Hippocampal formation (tissue), 2 donors: ENCODE data around the gene CCNF.

Experiments used
- DNase-seq, 2 donors: peaks; one replicate each; lab custom pipeline; 2025; lab: John Stamatoyannopoulos, UW

Gene CCNF

DNA sequence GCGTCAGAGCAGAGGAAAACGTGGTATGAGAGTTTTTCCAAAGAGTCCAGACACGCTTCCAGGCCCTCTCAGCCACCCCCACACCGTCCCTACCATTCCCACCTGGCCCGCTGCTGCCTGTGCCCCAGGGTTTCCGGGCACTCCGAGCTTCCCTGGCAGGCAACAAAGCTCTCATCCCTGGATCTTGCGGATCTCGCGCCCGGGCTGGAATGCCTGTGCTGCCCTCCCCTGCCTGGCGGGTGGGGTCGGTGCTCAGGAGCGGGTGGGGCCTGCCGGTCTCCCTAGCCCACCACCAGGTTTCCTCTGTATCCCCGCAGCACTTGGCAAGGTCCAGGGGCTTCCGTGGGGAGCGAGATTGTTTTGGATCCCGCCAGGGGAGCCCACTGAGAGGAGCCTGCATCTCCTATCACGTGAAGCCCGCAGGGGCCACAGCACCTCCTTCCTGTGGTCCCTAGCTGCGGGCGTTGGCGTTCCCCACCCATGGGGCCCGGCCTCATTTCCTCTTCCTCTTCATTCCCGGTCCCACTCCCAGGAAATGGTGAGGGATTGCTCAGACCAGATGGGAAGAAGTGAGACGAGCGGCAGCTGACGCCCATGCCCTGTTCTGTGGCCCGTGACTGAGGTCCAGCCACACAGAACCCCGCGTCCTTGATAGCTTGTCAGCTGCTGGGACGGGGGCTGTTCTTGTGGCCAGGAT is 56.7 kb downstream of the CCNF start:
- DNase-seq = no peak

DNA sequence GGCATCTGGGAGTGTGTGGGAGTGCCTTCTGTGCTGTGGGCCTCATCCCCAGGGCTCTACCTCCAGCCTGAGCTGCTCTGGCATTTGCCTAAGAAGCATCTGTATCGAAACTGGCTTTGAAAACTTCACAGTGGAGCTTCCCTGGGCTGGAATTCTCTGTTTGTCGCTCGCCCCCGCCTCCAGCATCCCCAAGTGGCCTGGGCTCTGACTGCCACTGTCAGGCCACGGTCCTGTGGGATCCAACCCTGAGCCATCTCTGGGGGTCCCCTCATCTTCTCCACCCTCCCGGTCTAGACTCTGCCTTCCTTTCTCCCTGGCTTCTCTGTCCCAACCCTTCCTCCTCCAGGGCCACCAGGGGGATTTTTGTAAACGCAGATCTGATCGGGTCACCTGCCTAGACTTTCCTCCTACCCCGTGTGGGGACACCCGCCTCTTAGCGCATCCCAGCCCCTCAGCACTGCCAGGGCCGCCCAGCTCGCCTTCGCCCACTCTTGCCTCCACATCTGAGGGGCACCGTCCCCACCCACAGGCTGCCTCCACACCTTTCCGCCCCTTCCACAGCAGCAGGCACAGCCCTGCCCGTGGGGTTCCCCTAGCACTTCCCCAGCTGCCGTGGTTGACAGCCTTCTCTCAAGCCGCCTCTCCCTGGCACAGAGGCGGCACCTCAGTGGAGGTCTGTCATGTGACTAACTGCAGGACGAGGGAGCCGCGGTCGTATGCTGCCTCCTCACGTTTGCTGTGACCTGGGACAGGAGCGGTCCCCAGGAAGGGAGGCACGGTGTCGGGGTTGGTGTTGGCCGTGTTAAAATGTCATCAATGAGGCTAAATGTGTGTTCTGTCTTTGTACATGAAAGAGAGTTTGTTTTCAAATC is 57.6 kb downstream of the CCNF start:
- peak; percentile 33 to 35 for DNase-seq

DNA sequence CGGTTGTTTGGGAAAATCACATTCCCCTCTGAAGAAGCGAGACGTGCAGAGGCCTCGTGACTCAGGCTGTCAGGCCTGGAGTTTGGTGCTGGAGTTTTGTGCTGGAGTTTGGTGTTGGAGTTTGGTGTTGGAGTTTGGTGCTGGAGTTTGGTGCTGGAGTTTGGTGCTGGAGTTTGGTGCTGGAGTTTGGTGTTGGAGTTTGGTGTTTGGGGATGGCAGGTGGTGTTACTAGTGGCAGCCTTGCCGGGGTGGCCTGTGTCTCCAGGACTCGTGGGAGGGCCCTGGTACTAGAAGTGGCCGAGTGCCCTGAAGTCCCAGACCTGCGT is 58.2 kb downstream of the CCNF start:
- no peak for DNase-seq

DNA sequence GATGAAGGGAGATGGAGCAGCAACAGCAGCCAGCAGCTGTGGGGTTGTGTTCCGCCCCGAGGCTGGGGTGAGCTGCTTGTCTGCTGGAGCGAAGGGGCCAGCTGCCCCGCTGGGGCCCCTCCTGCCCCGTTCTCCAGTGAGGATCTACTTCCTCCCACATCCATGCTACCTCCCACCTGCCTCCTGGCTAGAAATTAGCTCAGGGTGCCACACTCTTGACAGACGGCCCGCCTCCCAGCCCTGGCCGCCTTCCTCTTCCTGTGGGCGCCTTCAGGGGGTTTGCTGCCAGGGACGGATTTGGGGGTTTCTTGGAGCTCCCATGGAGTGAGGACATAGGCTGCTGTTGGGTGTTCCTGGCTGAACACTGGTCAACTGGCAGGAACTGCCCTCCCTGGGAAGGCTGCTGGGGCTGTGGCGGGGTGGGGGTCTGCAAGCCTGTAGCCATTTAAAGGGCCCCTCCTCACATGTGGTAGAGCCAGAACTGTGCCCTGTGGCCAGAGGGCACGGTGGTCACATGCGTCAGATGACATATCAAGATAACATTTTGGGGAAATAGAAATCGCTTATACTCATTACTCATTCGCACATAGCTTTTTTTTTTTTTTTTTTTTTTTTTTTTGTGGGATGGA is 58.8 kb downstream of the CCNF start:
- no peak for DNase-seq

DNA sequence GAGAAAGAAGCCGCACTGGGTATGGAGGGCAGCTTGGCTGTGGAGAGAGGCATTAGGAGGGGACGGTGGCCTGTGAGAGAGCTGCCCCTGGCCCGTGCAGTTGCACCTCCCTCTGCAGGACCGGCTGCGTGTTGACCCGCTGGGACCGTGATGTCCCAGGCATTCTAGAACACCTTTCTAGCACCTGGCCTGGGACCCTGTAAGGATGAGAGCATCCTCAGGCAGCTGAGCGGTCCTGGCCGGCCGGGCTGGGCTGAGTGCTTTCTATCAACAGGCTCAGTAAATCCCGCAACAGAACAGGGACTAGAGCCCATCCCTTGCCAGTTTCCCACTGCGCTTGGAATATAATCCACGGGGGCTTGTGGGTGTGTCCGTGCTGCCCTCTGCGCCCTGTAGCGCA is 60.3 kb downstream of the CCNF start:
- DNase-seq = no peak

DNA sequence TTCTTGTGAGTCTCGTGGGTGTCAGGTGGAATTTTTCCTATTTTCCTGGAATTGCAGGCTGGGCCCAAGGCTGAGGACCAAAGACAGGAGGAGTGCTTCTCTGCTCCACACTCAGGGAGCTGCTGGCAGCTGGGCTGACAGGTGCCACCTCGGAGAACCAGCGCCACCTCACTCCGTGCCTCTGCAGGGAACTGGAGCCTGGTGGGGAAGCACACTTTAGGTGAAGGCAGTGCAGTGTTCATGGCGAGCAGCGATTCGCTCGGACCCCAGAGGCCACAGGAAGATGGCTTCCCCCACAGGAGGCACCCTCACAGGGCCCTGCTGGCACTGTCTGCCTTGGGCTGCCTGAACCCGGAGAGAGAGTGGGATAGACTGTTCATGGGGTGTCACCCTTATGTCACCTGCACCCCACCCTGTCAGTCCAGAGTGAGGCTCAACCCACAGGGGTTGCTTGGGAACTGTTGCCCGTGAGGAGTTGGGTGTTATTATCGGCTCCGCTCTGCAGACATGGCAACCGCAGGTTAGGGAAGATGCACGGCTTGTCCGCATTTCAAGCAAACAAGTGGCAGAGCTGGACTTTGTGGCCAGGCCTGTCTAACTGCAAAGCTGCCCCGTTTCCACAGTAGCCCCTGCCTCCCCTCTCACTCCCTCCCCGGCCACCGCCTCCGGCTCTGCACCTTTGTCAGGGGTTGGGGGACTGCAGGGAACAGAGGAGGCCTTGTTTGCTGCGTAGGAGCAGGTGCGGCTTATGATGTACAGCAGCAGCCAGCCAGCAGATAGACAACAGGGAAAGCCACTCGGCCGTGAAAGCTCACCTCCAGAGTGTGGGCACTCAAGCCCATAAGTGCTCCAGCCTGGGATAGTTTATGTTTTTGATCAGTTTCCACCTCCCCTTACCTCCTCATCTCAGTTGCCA is 61.2 kb downstream of the CCNF start:
- DNase-seq = no peak

DNA sequence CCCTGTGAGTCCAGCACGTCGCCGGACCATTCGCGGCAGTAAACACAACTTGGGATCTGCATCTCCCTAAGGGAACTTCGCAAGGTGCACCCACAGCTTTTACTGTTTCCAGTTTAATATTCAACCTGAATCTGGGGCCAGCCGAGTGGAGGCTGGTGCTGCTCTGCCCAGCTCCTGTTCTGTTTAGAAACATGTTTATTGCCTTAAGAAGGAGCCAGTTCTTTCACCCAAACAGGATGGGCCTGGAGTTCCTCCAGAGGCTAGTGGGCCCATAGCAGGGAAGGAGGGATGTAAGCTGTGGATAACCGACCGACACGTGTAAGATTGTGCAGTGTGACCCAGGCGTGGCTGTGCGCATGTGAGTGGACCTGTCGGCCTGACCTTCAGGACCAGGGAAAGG is 63.0 kb downstream of the CCNF start:
- no peak for DNase-seq

DNA sequence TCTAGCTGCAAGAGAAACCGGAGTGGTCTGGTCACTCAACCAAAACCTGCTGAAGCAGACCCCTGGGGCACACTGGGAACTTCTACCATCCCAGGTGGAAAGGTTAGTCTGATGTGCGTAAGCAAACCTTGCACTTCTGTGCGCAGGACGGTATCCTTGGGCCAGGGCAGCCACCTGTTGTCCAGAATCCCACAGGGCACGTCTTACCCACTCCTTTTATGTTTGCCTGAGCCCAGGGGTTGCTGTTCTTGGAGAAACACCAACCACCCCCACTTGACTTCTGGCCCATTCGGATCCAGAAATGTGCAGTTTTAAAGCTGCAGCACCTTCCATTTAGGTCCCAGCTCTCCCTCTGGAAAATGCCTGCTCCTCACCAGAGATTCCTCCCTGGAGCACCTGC is 64.4 kb downstream of the CCNF start:
- DNase-seq = no peak

DNA sequence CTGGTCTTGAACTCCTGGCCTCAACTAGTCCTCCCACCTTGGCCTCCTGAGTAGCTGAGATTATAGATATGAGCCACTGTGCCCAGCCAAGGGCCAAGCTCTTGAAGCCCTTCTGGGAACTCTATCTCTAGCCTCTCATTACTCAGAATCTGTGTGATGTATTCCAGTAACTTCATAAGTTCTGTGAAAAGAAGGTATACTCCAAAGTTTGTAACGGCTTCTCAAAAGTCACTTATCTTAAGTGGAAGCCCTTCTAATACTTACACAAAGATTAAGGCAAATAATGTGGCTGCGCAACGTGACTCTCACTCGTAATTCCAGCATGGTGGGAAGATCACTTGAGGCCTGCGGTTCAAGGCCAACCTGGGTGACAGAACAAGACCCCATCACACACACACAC is 65.4 kb downstream of the CCNF start:
- no peak for DNase-seq

DNA sequence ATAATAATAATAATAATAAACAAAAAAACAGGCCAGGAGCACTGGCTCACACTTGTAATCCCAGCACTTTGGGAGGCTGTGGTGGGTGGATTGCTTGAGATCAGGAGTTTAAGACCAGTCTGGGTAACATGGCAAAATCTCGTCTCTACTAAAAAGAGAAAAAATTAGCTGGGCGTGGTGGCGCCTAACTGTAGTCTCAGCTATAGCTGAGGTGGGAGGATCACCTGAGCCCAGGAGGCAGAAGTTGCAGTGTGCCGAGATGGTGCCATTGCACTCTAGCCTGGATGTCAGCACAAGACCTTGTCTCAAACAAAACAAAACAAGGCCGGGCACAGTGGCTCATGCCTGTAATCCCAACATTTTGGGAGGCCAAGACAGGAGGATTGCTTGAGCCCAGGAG is 65.8 kb downstream of the CCNF start:
- no peak for DNase-seq

DNA sequence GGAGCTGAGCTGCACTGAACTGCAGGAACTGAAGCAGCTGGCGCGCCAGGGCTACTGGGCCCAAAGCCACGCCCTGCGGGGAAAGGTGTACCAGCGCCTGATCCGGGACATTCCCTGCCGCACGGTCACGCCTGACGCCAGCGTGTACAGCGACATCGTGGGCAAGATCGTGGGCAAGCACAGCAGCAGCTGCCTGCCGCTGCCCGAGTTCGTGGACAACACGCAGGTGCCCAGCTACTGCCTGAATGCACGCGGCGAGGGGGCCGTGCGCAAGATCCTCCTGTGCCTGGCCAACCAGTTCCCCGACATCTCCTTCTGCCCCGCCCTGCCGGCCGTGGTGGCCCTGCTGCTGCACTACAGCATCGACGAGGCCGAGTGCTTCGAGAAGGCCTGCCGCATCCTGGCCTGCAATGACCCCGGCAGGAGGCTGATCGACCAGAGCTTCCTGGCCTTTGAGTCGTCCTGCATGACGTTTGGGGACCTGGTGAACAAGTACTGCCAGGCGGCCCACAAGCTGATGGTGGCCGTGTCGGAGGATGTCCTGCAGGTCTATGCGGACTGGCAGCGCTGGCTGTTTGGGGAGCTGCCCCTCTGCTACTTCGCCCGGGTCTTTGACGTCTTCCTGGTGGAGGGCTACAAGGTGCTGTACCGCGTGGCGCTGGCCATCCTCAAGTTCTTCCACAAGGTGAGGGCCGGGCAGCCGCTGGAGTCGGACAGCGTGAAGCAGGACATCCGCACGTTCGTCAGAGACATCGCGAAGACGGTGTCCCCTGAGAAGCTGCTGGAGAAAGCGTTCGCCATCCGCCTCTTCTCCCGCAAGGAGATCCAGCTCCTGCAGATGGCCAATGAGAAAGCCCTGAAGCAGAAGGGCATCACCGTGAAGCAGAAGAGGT is 67.2 kb downstream of the CCNF start:
- no peak for DNase-seq

DNA sequence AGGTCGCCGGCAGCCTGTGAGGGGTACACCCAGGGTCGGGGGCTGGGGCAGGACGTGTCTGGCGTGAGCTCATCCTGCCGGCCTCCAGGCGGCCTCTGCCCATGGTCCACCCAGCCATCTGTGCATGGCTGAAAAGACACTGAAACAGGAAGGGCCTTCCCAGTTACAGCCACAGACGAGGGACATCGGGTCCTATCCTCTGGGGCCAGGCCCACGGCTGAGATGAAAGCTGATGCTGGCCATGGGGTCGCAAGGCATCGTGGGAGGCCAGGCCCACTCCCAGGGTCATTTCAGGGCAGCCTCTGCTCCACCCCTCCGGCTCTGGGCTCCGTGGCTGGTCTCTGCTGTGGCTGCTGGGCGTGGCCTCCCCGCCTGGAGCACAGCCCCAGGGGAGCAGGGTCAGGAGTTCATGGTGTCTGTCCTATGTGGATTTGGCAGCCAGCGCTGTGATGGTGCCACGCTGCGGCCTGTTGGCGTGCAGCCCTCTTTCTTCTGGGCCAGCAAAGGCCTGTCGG is 67.9 kb downstream of the CCNF start:
- DNase-seq = no peak

DNA sequence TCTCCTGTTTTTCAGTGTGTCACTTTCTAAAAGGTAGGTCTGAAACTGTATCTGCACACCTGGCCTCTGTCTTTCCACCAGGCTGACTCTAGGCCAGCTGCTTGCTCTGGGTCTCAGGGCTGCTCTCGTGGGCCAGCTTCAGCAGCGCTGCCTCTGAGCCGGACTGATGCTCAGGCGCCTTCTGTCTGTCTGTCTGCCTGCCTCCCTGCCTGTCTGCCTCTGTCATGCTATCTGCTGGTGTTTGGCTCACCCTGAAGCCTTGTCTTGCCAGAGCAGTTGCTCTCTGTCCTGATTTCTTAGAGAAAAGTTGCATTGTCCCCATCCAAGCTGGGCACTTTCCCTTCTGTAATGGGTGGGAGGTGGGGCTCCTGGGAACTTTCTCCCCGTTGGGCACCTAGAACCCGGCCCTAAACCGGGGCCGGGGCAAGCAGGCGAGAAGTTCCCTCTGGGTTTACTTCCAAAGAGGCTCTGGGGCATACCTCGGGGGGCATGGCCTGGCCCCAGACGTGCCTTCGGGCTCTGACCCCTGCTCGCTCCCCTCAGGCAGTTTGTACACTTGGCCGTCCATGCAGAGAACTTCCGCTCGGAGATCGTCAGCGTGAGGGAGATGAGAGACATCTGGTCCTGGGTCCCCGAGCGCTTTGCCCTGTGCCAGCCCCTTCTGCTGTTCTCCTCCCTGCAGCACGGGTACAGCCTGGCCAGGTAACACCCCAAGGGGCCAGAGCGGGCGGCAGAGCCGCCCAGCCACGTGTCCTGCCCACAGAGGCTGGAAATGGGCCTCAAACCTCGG is 68.6 kb downstream of the CCNF start:
- no peak for DNase-seq

DNA sequence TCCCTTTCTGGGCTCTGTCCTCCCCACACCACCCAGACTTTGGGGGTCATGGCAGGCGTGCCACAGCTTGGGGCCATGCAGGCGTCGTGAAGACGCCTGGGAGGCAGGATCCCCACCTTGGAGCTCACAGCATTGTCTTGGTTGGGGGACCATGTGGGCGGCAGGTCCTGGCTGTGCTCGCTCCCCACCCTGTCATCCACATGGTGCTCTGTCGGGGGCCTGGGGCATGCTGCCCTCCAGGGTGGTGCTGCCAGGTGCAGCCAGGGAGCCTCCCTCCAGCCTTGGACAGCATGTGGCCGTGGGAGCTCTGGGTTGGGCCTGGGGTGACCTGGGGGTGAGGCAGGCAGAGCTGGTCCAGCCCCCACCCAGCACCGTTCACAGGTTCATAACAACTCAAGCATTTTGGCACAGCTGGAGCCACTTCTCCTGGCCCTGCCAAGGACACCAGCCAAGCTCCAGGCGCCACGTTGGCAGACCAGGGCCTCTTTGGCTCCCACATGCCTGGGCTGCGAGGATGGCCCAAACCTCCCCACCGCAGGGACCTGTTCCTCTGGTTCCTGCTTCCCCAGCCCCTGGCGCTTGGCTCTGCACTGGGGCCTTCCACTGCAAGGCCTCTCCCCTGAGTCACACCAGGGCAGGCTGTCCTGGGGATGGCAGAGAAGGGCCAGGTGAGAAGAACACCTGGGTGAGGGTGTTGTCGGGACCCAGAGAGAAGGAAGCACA is 69.4 kb downstream of the CCNF start:
- DNase-seq = no peak

DNA sequence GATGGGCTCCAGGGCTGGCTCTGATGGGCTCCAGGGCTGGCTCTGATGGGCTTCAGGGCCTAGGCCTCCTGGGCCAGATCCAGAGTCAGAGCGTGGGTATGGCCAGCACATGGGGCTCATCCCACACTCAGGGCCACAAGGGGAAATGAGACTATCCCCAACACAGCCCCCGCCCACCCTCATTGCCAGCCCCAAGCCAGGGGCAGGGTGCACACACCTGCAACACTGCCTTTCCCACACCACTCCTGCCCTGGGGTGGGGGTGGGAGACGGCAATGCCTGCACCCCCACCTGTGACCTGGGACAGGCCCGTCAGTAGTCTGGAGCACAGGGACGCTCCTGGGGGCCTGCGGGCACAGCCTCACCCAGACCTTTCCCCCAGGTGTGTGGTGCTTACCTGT is 70.2 kb downstream of the CCNF start:
- DNase-seq = no peak

DNA sequence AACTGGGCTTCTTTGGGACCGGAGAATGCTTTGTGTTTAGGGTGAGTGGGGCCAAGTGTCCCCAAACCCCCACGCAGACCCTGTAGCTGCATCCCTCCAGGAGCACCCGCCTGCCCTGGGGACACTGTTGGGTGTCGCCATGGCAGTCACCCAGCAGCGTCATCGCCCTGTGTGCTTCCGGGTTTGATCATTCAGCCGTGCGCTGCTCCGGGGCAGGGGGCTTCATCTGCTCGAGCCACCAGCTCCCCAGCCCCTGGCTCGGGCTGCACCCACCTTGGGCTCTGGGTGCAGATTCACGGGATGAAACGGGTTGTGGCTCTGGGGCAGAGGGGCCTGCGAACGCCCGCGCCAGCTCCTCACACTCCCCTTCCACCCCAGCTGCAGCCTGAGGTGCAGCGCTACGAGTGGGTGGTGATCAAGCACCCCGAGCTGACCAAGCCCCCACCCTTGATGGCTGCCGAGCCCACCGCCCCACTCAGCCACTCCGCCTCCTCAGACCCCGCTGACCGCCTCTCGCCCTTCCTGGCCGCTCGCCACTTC is 70.7 kb downstream of the CCNF start:
- no peak for DNase-seq

DNA sequence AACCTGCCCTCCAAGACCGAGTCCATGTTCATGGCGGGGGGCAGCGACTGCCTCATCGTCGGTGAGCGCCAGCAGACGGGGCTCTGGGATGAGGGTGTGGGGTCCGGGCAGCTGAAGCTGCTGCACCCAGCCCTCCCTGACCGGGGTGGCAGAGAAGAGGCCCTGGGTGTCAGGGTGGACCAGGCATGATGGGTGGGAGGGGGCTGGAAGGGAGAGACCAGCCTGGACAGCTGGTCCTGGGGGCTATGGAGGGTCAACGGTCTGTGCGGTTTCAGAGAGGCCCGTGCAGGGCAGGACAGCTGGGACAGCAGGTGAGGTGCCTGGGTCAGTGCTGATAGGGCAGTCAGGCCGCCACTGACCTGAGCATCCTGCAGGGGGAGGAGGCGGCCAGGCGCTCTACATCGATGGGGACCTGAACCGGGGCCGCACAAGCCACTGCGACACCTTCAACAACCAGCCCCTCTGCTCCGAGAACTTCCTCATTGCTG is 71.2 kb downstream of the CCNF start:
- no peak for DNase-seq

DNA sequence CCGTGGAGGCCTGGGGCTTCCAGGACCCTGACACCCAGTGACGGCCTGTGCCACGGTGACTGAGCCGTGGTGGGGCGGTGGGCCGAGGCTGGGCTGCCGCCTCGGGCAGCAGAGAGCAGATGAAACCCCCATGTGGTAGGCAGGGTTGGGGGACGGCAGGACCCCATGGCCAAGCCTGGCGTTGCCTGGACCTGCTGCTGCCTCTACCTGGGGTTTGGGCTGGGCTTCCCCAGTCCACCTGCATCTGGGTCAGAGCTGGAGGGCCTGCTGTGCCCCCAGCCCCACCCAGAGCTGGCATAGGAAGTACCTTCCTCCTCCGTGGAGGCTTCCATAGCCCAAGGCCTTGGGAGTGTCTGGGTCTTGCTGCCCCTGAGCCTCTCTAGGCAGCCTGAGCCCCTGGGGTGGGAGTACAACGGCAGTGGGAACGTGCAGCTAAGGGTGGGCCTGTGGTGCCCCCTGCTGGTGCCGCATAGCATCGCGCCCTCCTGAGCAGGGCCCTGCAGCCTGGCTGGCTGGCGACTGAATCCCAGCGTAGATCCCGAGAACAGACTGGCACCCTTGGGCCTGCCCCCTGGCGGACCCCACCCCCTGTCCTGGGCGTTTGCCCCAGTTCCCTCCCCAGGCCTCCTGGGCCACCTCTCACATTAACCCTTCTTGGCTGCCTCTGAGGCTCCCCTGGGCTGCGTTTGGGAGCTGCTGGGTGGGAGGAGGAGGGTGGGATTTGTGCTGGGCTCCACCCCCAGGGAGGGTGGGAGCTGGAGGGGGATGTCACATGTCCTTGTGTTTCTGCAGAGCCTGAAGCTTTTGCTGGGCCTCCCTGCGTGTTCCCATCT is 71.9 kb downstream of the CCNF start:
- DNase-seq = peak; percentile 83 to 92
